Skeletal muscle cell (primary cell): Measurements from ENCODE around the gene PTPRE.

Source experiments
- DNase-seq: peaks from one replicate; pipeline ENCODE4 v3.0.0-alpha.2; 2010; ENCODE audit warnings: low read depth
- H3K4me3 ChIP-seq: 2 replicates; pipeline ENCODE4 v1.5.1; 2011; ENCODE audit warnings: low read depth, mild to moderate bottlenecking, control low read depth, low read length, moderate library complexity

PTPRE gene

GRCh38 chr10:127906548-127907377 lies at the start of gene PTPRE:
Gene PTPRE, plus strand, starts transcription at chr10:127907103. Its CDS starts 133,779 bp downstream, at chr10:128040882.
- DNase-seq, result no peak
- H3K4me3 ChIP-seq, result peak within 1 kb of the TSS; percentile 47

- DNase-seq, result no peak
- no peak overlapping the region for H3K4me3 ChIP-seq
These were observed 46.3 kb upstream of the PTPRE start for GRCh38 chr10:127860592-127860991.

GRCh38 chr10:127863231-127863825 lies 43.6 kb upstream of the PTPRE start:
- H3K4me3 ChIP-seq, result no peak overlapping the region
- no peak for DNase-seq

GRCh38 chr10:127866276-127867013 lies 40.5 kb upstream of the PTPRE start:
- H3K4me3 ChIP-seq, result no peak overlapping the region
- no peak for DNase-seq

GRCh38 chr10:127867805-127868204 lies 39.1 kb upstream of the PTPRE start:
- no peak for DNase-seq
- H3K4me3 ChIP-seq, result no peak overlapping the region

- DNase-seq, result no peak
These were observed 37.6 kb upstream of the PTPRE start for GRCh38 chr10:127869329-127869728.

GRCh38 chr10:127871631-127872010 lies 35.3 kb upstream of the PTPRE start:
- DNase-seq, result no peak
- no peak overlapping the region for H3K4me3 ChIP-seq

More at GRCh38 chr10:127869329-127869728, 37.6 kb upstream of the PTPRE start:
- H3K4me3 ChIP-seq, result no peak overlapping the region

- no peak overlapping the region for H3K4me3 ChIP-seq
These were observed 34.7 kb upstream of the PTPRE start for GRCh38 chr10:127872011-127872761.

GRCh38 chr10:127872871-127873600 lies 33.9 kb upstream of the PTPRE start:
- DNase-seq, result no peak
- H3K4me3 ChIP-seq, result no peak overlapping the region

More at GRCh38 chr10:127872011-127872761, 34.7 kb upstream of the PTPRE start:
- DNase-seq, result no peak

- H3K4me3 ChIP-seq, result no peak overlapping the region
- no peak for DNase-seq
These were observed 32.9 kb upstream of the PTPRE start for GRCh38 chr10:127873901-127874470.

GRCh38 chr10:127874671-127875448 lies 32.0 kb upstream of the PTPRE start:
- H3K4me3 ChIP-seq, result no peak overlapping the region
- no peak for DNase-seq

- H3K4me3 ChIP-seq, result no peak overlapping the region
- no peak for DNase-seq
These were observed 31.5 kb upstream of the PTPRE start for GRCh38 chr10:127875449-127875765.

GRCh38 chr10:127875916-127876315 lies 31.0 kb upstream of the PTPRE start:
- DNase-seq, result no peak
- no peak overlapping the region for H3K4me3 ChIP-seq

- no peak for DNase-seq
These were observed 29.8 kb upstream of the PTPRE start for GRCh38 chr10:127877116-127877515.

GRCh38 chr10:127877699-127878098 lies 29.2 kb upstream of the PTPRE start:
- no peak for DNase-seq
- H3K4me3 ChIP-seq, result no peak overlapping the region

More at GRCh38 chr10:127877116-127877515, 29.8 kb upstream of the PTPRE start:
- no peak overlapping the region for H3K4me3 ChIP-seq

GRCh38 chr10:127878475-127879055 lies 28.3 kb upstream of the PTPRE start:
- no peak for DNase-seq
- no peak overlapping the region for H3K4me3 ChIP-seq

- no peak overlapping the region for H3K4me3 ChIP-seq
- DNase-seq, result no peak
These were observed 26.3 kb upstream of the PTPRE start for GRCh38 chr10:127880557-127880956.

GRCh38 chr10:127881262-127881661 lies 25.6 kb upstream of the PTPRE start:
- no peak overlapping the region for H3K4me3 ChIP-seq
- no peak for DNase-seq
